DMS53 treated with DMSO at 0.1 percent for 48 hours (cell line): ENCODE data around the gene NBL1.
"Not testable (repeated sequence)": the region's sequence is repeated elsewhere in the genome, so short reads cannot be mapped to it uniquely, and the experiment has no call there.

ENCODE experiments used
- DNase-seq: peaks from one replicate; lab custom pipeline; 2025; ENCODE audit not compliant: unreplicated experiment; lab: John Stamatoyannopoulos, UW

NBL1 gene

GRCh38 chr1:19621274-19621950 is 22.7 kb upstream of the NBL1 start:
- no peak for DNase-seq

DNA sequence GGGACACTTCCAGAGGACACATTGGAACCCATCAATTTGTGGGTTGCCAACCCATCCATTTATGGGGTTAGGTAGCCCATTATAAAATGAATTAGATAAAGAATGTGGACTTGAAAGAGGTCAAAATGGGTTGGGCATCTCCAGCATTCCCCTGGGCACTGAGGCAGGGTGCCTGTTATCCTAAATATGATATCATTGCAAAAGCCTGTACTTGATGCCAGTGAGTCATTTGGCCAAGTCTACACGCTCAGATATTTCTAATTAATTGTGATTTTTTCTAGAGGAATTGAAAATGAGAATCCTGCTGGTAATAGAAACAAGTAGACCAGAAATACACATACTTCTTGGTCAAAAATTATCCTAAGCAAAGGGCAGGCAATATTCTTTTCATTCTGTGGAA is 21.9 kb upstream of the NBL1 start:
- no peak for DNase-seq

GRCh38 chr1:19623523-19623922 is 20.6 kb upstream of the NBL1 start:
- DNase-seq: no peak

GRCh38 chr1:19625291-19625937 is 18.7 kb upstream of the NBL1 start:
- no peak for DNase-seq

DNA sequence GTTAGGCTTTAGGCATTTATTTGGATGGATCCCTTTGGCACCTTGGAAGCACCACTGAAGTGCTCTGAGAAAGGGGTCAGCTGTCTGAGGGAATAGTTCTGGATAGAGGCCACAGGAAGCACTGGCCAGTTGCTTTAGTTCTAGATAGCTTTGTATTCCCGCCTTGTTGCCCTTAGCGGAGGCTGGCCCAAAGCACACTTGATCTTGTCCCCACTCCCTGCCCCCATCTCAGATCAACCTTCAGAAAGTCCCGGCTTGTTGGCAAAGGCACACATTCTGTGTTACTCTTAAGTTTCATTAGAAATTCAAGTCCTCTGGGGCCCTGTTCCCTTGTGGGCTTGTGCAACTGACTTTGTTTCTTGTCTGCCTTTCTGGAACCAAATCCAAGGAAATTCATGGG is 15.2 kb upstream of the NBL1 start:
- no peak for DNase-seq

DNA sequence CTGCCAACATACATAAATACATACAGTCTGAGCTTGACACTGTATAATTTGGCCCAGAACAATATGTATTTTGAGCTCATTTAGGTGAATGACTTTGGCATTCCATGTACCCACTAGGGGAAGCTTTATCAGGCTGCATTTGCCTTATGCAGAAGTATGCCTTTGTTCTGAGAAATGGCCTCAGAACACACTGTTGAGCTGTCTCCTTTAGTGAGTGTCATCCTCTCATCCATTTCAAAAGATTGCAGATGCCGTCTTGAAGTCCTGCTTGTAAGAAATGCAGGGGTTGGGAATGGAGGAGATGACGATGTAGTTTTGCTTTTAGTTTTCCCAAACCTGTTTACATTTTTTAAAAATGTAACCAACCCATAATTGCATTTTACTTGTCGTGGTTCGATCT is 14.8 kb upstream of the NBL1 start:
- no peak for DNase-seq

DNA sequence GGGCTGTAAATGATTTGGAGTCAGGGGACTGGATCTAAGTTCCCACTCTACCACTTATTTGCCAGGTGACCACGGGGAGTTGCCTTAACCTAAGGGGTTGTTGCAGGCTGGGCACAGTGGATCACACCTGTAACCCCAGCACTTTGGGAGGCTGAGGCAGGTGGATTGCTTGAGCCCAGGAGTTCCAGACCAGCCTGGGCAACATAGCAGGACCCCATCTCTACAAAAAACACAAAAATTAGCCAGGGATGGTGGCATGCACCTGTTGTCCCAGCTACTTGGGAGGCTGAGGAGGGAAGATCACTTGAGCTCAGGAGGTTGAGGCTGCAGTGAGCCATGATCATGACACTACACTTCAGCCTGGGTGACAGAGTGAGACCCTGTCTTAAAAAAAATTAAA is 13.9 kb upstream of the NBL1 start:
- DNase-seq: not testable (repeated sequence)

DNA sequence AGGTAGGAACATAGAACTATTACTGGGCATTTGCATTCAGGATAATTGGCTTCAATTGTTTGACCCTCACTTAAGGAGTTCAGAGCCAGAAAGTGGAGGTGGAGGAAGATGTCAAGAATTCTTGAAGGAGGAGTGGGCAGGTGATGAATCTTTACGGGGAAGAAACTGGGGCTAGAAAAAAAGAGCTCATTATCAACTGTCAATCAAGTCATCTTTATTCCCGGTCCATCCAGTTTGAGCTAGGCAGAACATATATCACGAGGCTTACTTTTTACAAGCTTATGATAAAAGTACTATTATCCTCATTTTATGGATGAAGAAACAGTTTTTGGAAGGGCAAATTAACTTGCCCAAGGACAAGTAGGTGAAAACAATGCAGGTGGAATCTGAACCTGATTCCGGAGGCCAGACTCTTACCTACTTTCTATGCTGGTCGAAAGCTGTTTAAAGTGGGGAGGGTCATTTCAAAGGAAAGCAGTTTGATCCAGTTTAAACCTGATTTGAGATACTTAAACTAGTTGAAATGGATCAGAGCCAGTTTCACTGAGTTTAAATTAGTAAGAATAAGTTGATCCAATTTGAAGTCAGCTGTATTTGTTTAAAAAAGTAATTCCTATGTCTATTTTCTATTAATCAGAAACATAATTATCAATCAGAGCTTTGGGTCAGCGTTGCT is 13.3 kb upstream of the NBL1 start:
- DNase-seq: no peak

DNA sequence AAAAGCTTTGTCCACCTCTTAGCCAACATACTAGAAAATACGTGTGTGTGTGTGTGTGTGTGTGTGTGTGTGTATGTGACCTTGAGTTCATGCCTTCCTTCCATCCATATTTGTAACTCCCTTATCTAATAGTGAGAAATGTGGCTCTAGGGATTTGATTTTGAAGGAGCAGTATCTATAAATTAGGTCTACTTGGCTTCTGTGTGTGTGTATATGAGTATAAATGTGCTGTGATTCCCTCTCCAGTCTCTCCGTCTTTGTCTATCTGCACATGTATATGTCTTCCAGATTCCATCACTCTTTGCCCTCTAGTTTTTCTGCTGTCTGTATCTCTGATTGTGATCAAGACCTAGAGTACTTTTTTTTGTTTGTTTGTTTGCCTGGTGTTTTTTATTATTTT is 11.9 kb upstream of the NBL1 start:
- no peak for DNase-seq

DNA sequence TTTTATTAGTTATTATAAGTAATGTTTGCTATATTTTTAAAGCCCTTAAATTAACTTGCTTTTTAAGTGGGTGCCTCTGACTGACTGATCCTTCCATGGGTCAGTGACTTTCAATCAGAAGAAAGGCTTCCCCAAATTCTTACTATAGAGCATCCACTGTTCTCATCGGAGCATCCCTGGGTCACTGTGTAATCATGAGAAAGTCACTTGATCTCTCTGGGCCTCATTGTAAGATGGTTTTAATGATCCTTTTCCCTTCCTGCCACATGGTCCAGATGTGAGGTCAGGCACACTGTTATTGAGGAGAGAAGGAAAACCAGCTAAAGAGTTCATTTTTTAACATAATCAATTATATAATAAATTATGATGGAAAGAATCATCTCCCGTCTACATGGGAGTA is 11.0 kb upstream of the NBL1 start:
- no peak for DNase-seq

DNA sequence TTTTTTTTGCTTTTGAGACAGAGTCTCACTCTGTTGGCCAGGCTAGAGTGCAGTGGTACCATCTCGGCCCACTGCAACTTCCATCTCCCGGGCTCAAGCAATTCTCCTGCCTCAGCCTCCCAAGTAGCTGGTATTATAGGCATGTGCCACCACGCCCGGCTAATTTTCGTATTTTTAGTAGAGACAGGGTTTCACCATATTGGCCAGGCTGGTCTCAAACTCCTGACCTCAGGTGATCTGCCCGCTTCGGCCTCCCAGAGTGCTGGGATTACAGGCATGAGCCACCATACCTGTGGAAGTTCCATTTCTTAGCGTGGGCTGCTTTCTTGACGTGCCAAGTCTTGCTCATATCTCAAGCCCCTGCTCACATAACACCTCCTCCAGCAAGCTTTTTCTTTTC is 9.0 kb upstream of the NBL1 start:
- not testable (repeated sequence) for DNase-seq

GRCh38 chr1:19635646-19636045 is 8.5 kb upstream of the NBL1 start:
- no peak for DNase-seq

DNA sequence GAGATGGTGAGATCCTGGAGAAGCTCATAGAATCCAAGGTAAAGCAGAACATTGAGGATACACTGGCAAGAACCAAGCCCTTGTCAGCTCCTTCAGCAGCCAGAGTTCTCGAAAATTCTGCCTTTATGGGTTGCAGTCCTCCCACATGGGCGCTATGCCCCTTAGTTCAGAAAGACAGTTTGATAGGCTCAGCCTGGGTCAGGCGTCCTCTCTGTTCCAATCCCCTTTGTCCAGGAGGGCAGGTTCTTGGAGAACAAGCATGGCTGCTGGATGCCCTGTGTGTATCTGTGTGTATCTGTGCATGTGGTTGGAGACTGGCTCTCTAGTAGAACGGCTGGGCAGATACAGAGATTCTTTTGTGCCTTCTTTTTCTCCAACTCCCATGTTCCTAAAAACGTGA is 8.0 kb upstream of the NBL1 start:
- DNase-seq: no peak

DNA sequence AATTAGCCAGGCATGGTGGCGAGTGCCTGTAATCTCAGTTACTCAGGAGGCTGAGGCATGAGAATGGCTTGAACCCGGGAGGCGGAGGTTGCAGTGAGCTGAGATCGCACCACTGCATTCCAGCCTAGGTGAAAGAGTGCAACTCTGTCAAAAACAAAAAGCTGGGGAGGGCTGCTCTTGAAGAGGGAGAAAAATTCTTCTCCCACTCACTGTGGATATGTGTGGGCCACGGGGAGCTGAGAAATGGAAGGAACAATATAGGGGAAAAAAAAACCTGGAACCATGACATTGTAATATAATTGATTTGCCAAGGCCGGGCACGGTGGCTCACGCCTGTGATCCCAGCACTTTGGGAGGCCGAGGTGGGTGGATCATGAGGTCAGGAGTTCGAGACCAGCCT is 7.4 kb upstream of the NBL1 start:
- not testable (repeated sequence) for DNase-seq

GRCh38 chr1:19637606-19638005 is 6.5 kb upstream of the NBL1 start:
- no peak for DNase-seq

DNA sequence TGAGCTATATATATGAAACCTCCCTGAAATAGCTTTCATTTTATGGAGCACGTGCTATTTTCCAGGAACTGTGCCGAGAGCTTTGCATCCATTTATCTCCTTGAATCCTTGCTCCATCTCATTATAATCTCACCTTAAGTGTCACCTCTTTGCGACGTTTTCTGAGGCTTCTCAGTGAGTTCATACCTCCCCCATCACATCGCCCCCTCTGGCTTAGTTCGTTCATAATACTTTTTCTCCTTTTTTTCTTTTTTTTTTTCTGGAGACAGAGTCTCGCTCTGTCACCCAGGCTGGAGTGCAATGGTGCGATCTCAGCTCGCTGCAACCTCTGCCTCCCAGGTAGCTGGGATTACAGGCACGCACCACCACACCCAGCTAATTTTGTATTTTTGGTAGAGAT is 4.9 kb upstream of the NBL1 start:
- not testable (repeated sequence) for DNase-seq

GRCh38 chr1:19639999-19640362 is 4.1 kb upstream of the NBL1 start:
- DNase-seq: no peak

DNA sequence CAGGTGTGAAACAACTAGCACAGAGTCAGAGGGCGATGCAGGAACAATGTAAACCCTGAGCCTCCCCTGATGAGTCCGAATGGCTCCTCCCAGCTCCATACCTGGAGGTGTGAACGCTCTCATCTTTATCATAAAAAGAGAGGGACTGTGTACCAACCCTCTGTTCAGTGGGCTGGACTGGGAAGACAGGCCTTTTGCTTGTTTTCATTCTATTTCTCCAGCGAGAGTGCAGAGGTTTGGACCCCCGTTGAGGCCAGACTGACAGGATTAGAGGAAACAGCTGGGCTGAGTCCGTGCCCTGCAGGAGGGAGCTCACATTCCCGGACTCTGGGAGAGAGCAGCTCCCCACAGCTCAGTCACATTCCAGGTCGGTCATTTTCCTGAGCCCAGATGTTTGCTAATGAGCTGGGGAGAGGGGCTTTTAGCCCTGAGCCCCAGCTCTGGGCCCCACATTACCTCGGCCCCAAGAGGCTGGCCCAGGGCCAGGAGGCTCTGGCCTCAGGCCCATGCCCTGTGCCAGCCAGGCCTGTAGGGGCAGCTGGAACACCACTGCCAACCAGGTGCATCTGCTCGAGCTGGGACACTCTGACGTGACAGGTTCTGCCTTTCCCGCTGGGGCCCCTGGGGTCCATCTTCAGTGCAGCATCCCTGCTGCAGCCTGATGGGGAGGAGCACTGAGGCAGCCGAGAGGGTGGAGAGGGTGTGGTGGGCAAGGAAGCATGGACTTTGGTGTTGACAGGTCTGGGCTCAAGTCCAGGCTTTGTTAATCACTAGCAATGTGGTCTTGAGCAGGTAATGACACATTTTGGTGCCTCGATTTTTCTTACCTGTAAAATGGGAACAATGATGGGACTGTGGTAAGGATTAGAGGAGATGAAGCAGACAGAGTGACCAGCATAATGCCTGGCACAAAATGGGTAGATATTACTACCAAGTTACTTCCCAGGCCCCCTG is 3.5 kb upstream of the NBL1 start:
- DNase-seq: no peak

DNA sequence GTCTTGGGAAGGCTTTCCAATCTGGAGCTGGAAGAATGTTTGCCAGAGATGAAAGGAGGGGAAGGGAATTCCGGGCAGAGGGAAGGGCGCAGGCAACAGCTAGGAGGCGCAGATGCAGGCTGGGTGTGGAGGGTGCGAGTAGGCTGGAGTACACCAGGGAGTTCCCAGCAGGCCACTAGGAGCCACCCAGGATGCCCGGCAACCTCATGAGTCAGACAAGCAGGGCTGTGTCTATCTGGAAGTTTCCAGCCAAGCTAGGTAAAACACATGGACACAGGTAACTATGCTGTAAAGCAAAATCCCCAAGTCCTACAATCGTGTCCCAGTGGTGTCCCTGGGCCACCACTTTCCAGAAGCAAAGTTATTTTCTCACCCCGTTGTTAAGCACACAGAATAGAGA is 990 bp upstream of the NBL1 start:
- DNase-seq: peak; percentile 55

DNA sequence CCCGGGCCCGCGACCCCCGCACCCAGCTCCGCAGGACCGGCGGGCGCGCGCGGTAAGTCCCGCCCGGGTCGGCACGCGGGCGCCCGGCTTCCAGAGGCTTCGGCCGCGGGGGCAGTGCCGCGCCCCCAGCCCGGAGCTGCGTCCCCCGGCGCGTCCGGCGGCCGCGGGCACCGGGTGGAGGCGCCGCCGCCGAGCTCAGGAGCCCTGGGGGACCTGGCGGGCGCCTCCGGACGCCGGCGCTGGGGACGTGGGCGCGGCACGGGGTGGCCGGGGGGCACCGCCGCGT is 227 bp downstream of the NBL1 start:
- DNase-seq: no peak

DNA sequence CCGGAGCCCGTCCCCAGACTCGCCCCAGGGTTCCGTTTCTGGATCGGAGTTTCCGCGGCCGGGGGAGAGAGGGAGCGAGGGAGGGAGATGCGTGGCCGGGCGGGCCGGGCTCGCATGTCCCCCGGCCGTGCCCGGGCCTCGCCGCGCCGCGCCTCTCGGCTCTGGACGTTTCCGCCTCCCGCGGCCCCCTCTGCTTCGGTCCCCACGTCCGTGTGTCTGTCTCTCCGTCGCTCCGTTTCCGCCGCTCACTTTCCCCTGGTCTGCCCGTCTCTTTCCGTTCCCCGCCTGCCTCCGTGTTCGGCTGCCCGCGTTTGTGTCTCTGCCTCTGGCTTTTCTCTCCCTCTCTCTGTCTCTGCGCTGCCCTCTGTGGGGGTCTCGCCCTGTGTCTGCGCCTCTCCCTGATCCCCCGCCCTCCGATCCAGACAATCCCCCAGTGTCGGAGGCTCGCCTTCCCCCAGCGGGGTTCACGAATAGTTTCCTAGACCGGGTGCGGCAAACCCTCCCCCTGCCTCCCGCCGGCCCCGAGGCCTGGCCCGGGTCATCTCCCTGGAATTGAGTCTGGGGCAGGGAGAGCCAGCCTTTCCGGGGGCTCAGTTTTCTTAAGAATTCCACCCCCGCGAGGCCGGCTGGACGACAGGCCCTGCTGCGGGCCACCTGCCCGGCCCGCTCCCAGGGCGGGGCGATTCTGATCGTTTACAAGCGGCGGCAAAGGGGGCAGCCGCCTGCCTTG is 735 bp downstream of the NBL1 start:
- no peak for DNase-seq
